GM18507 (cell line): ENCODE data around the gene TPO.

Experiments used
- DNase-seq: peaks from one replicate; pipeline ENCODE4 v3.0.0; 2011; ENCODE audit warnings: low read depth; ENCODE audit not compliant: insufficient read length; ENCODE audit errors: extremely low spot score
- FAIRE-seq: peaks from 2 replicates; lab custom pipeline; 2011; peaks lifted over from hg19 to GRCh38; lab: Jason Lieb, UNC

The TPO gene

DNA sequence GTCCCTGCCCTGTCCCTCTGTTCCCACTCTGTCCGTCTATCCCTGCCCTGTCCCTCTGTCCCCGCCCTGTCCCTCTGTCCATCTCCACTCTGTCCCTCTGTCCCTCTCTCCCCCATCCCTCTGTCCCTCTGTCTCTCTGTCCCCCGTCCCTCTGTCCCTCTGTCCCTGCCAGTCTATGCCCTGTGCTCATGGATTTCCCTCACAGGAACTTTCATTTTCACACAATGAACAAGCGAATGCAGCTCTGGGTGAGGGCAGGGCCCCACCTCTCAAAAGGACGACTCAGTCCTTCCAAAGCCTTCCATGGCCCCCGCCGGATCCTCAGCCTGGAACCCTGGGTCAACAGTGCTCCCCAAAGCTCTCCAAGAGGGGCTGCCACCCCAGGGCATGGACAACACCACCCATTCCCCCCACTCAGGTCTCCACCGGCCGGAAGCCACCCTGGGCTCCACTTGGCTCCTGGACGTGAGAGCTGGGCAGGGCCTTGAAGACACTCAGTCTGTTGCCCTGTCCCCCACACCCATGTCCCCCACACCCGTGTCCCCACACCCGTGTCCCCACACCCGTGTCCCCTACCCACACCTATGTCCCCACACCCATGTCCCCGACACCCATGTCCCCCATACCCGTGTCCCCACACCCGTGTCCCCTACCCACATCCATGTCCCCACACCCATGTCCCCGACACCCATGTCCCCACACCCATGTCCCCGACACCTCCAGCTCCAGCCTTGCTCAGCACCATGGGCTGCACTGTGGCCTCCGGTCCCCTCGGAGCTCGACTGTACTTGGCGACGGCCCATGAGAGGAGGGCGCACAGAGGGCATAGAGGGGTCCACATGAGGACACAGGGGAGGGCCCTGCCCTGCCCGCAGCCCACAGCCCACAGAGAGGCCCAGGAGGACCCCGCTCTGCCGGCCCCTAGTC lies 175.1 kb downstream of the TPO start:
- no peak for FAIRE-seq
- no peak for DNase-seq

GRCh38 chr2:1588978-1589621 lies 175.8 kb downstream of the TPO start:
- FAIRE-seq (no peak), DNase-seq (no peak)

GRCh38 chr2:1590596-1591460 lies 177.6 kb downstream of the TPO start:
- FAIRE-seq: no peak
- no peak for DNase-seq

DNA sequence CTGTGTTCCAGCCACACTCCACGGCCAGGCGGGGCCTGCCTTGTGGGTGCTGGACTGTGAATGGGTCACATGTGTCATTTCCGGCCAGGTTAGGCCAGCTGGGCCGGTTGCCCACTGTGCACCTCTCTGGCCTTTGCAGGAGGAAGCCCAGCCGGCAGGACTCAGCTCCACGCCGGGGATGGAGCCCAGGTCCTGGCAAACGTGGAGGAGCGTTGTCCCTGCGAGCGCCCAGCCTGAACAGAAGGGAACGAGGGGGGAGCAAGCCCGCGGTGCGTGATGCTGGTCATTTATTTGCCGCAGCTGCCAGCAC lies 178.2 kb downstream of the TPO start:
- FAIRE-seq (no peak), DNase-seq (no peak)
